ENCODE results near the gene ITPR2.

DNA sequence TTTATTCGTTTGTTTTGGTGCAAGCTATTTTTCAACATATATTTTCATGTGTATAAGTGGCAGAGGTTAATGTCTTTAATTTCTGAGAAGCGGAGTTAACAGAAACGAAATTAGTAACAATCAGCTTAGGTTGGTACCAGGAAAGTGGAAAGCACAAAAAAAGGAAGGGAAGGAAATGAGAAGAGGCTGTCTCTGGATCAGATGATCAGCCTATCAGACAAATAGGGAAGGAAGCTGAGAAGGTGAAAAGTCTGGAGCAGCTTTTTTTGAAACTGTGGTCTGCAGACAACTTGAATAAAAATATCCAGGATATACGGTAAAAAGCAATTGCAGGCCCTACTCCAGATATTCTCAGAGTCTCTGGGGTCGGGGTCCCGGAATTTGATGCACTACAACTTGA, 372.6 kb downstream of the ITPR2 start:
- TF ChIP-seq EZH2phosphoT487 (IDR thresholded peaks at IDR 0.05; ENCODE audit: low read length), result no peak
- TF ChIP-seq, protein P1, sequence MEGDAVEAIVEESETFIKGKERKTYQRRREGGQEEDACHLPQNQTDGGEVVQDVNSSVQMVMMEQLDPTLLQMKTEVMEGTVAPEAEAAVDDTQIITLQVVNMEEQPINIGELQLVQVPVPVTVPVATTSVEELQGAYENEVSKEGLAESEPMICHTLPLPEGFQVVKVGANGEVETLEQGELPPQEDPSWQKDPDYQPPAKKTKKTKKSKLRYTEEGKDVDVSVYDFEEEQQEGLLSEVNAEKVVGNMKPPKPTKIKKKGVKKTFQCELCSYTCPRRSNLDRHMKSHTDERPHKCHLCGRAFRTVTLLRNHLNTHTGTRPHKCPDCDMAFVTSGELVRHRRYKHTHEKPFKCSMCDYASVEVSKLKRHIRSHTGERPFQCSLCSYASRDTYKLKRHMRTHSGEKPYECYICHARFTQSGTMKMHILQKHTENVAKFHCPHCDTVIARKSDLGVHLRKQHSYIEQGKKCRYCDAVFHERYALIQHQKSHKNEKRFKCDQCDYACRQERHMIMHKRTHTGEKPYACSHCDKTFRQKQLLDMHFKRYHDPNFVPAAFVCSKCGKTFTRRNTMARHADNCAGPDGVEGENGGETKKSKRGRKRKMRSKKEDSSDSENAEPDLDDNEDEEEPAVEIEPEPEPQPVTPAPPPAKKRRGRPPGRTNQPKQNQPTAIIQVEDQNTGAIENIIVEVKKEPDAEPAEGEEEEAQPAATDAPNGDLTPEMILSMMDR (IDR thresholded peaks at IDR 0.05; ENCODE audit: low read length), result no peak

All from MM.1S (cell line).